Fibroblast of pulmonary artery (primary cell): Measurements from ENCODE around the gene ZC2HC1C.

ENCODE experiments used
- DNase-seq: peaks from one replicate; pipeline ENCODE4 v3.0.0-alpha.2; 2010; ENCODE audit warnings: low read depth
- H3K4me3 ChIP-seq: replicated peaks from 2 replicates; pipeline ENCODE4 v1.5.1; 2011; ENCODE audit warnings: low read depth, mild to moderate bottlenecking, control low read depth, low read length, moderate library complexity
- TF ChIP-seq, protein P1 (sequence below): IDR thresholded peaks from 2 replicates; pipeline ENCODE4 v1.5.1; 2011; ENCODE audit warnings: mild to moderate bottlenecking, control low read depth, low read length, inconsistent platforms; ENCODE audit errors: missing control alignments

Gene ZC2HC1C

DNA sequence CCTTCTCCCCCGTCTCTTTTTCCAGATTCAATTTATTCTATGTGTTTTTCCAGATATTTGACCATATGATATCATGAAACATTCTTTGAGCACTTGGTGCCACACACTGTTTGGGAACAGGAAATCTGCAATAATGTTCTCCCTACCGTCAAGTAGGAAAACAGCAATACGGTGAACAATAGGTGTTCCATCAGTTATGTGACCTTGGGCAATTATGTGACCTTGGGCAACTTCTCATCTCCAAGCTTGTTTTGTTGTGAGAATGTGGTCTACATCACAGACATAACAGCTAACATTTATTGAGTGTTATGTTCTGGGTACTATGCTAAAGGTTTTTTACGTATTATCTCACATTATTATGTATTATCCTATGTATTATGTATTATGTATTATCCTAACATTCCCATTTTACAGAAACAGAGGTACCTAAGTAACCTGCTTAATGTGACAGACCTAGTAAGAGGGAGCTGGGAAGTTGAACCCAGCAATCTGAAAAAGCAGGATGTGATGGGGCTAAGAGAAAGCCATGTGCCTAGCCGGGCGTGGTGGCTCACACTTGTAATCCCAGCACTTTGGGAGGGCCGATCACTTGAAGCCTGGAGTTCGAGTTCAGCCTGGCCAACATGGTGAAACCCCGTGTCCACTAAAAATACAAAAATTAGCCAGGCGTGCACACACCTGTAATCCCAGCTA is 58.6 kb downstream of the ZC2HC1C start:
- TF ChIP-seq, protein P1, sequence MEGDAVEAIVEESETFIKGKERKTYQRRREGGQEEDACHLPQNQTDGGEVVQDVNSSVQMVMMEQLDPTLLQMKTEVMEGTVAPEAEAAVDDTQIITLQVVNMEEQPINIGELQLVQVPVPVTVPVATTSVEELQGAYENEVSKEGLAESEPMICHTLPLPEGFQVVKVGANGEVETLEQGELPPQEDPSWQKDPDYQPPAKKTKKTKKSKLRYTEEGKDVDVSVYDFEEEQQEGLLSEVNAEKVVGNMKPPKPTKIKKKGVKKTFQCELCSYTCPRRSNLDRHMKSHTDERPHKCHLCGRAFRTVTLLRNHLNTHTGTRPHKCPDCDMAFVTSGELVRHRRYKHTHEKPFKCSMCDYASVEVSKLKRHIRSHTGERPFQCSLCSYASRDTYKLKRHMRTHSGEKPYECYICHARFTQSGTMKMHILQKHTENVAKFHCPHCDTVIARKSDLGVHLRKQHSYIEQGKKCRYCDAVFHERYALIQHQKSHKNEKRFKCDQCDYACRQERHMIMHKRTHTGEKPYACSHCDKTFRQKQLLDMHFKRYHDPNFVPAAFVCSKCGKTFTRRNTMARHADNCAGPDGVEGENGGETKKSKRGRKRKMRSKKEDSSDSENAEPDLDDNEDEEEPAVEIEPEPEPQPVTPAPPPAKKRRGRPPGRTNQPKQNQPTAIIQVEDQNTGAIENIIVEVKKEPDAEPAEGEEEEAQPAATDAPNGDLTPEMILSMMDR: no peak
- DNase-seq: no peak
- H3K4me3 ChIP-seq: peak overlapping the region; percentile 65

DNA sequence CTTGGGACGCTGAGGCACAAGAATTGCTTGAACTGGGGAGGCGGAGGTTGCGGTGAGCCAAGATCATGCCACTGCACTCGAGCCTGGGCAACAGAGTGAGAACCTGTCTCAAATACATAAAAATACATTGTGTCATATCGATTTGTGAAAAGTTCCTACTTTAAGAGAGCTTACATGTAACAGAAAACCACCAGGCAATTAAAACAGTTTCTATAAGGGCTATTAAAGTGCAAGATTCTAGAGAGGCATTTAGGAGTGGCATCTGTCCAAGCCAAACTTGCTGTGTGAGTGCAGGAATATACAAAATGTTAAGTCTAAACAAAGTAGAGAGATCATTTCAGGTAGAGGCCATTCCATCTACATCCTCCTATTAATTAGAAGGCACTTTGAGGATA is 59.2 kb downstream of the ZC2HC1C start:
- TF ChIP-seq, protein P1: no peak
- DNase-seq: no peak
- H3K4me3 ChIP-seq: no peak overlapping the region
